ENCODE measurements around the gene CYP27B1.
A peak's percentile ranks its signal among the peaks of the same experiment; 100 is the strongest.
"Not testable (repeated sequence)": the region's sequence is repeated elsewhere in the genome, so short reads cannot be mapped to it uniquely, and the experiment has no call there.

Gene CYP27B1

GRCh38 chr12:57776247-57776587 lies 9.3 kb upstream of the CYP27B1 start:
- no peak overlapping the region for H3K4me2 ChIP-seq (ENCODE audit: low read length)
- no peak overlapping the region for H3K9ac ChIP-seq
- H3K79me2 ChIP-seq = no peaks in the 10 kb centered on the region
- no peaks in the 10 kb centered on the region for H3K36me3 ChIP-seq (ENCODE audit: control insufficient read depth, insufficient read depth, low read length)
- TF ChIP-seq, protein P1, sequence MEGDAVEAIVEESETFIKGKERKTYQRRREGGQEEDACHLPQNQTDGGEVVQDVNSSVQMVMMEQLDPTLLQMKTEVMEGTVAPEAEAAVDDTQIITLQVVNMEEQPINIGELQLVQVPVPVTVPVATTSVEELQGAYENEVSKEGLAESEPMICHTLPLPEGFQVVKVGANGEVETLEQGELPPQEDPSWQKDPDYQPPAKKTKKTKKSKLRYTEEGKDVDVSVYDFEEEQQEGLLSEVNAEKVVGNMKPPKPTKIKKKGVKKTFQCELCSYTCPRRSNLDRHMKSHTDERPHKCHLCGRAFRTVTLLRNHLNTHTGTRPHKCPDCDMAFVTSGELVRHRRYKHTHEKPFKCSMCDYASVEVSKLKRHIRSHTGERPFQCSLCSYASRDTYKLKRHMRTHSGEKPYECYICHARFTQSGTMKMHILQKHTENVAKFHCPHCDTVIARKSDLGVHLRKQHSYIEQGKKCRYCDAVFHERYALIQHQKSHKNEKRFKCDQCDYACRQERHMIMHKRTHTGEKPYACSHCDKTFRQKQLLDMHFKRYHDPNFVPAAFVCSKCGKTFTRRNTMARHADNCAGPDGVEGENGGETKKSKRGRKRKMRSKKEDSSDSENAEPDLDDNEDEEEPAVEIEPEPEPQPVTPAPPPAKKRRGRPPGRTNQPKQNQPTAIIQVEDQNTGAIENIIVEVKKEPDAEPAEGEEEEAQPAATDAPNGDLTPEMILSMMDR (IDR thresholded peaks at IDR 0.05) = no peak
- no peak overlapping the region for H3K27ac ChIP-seq
- peaks cover 8% of the 10 kb centered on the region for H3K4me1 ChIP-seq
- no peaks in the 10 kb centered on the region for H3K27me3 ChIP-seq (ENCODE audit: control insufficient read depth, insufficient read depth, low read length)
- H3K4me3 ChIP-seq (ENCODE audit: low read depth, low read length) = no peak overlapping the region
- H2AFZ ChIP-seq = no peak overlapping the region
- H3K9me3 ChIP-seq (ENCODE audit: control insufficient read depth, low read length) = no peaks in the 10 kb centered on the region

- TF ChIP-seq, protein P1 (IDR thresholded peaks at IDR 0.05) = no peak
- H3K36me3 ChIP-seq (ENCODE audit: control insufficient read depth, insufficient read depth, low read length) = no peaks in the 10 kb centered on the region
- no peak overlapping the region for H3K4me2 ChIP-seq (ENCODE audit: low read length)
- H3K79me2 ChIP-seq = no peaks in the 10 kb centered on the region
- H2AFZ ChIP-seq = no peak overlapping the region
- peaks cover 11% of the 10 kb centered on the region for H3K4me1 ChIP-seq
- no peaks in the 10 kb centered on the region for H3K9me3 ChIP-seq (ENCODE audit: control insufficient read depth, low read length)
- H3K27me3 ChIP-seq (ENCODE audit: control insufficient read depth, insufficient read depth, low read length) = no peaks in the 10 kb centered on the region
- H3K9ac ChIP-seq = no peak overlapping the region
- no peak overlapping the region for H3K27ac ChIP-seq
- no peak overlapping the region for H3K4me3 ChIP-seq (ENCODE audit: low read depth, low read length)
Observed at GRCh38 chr12:57775563-57776246, 8.8 kb upstream of the CYP27B1 start.

- TF ChIP-seq, protein P1 (IDR thresholded peaks at IDR 0.05) = no peak
- no peak overlapping the region for H3K4me3 ChIP-seq (ENCODE audit: low read depth, low read length)
- no peak overlapping the region for H3K9ac ChIP-seq
- no peaks in the 10 kb centered on the region for H3K27me3 ChIP-seq (ENCODE audit: control insufficient read depth, insufficient read depth, low read length)
- no peak overlapping the region for H2AFZ ChIP-seq
- no peaks in the 10 kb centered on the region for H3K36me3 ChIP-seq (ENCODE audit: control insufficient read depth, insufficient read depth, low read length)
- H3K4me2 ChIP-seq (ENCODE audit: low read length) = no peak overlapping the region
- no peak overlapping the region for H3K27ac ChIP-seq
- no peaks in the 10 kb centered on the region for H3K79me2 ChIP-seq
- no peaks in the 10 kb centered on the region for H3K9me3 ChIP-seq (ENCODE audit: control insufficient read depth, low read length)
- H3K4me1 ChIP-seq = peaks cover 15% of the 10 kb centered on the region
Observed at GRCh38 chr12:57775044-57775443, 8.2 kb upstream of the CYP27B1 start.

GRCh38 chr12:57774634-57775033 lies 7.8 kb upstream of the CYP27B1 start:
- H3K4me2 ChIP-seq (ENCODE audit: low read length); H3K27me3 ChIP-seq (ENCODE audit: control insufficient read depth, insufficient read depth, low read length); H2AFZ ChIP-seq; H3K36me3 ChIP-seq (ENCODE audit: control insufficient read depth, insufficient read depth, low read length); H3K79me2 ChIP-seq; H3K9me3 ChIP-seq (ENCODE audit: control insufficient read depth, low read length); H3K27ac ChIP-seq; H3K4me3 ChIP-seq (ENCODE audit: low read depth, low read length); H3K9ac ChIP-seq: not testable (repeated sequence)
- H3K4me1 ChIP-seq = peaks cover 13% of the 10 kb centered on the region

DNA sequence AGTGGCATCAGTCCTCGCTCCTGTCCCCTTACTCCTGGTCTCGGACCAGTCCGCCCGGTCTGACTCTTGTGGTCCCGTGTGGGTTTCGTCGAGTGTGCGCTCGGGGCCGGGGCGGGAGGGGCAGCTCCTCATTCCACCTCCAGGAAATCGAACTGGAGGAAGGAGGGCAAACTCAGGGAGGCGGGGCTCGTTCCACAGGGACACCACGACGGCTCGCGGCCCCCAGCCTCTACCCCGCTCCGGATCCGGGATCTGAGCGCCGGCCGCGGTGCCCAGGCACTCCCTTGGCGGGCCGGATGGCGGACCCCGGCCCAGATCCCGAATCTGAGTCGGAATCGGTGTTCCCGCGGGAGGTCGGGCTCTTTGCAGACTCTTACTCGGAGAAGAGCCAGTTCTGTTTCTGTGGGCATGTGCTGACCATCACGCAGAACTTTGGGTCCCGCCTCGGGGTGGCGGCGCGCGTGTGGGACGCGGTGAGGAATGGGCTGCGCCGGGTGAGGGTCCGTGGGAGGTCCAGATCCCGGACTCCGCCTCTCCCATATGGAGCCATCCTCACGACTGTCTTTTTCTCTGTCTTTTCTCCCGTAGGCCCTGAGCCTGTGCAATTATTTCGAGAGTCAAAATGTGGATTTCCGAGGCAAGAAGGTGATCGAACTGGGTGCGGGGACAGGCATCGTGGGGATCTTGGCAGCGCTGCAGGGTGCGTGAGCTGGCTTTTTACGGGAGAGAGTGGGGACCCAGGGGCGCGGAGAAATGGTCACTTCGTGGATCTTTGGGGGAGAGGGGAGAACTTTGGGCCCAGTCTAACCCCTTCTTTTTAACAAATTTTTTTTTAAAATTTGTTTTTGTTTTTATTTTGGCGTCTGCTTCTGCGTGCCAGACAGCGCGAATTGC lies 5.8 kb upstream of the CYP27B1 start, which contains the start of gene EEF1AKMT3:
EEF1AKMT3 (plus strand) TSS at position 186 of the 894 bp plus-strand sequence; CDS start at position 297, 111 bp downstream.
- TF ChIP-seq, protein P1 (IDR thresholded peaks at IDR 0.05) = no peak
- H3K4me2 ChIP-seq (ENCODE audit: low read length) = peak within 1 kb of the TSS; percentile 98
- peak within 1 kb of the TSS; percentile 99 for H2AFZ ChIP-seq
- peaks cover 10% of the 10 kb centered on the region for H3K4me1 ChIP-seq
- H3K9me3 ChIP-seq (ENCODE audit: control insufficient read depth, low read length) = no peaks in the 10 kb centered on the region
- no peaks in the 10 kb centered on the region for H3K36me3 ChIP-seq (ENCODE audit: control insufficient read depth, insufficient read depth, low read length)
- peak within 1 kb of the TSS; percentile 92 for H3K4me3 ChIP-seq (ENCODE audit: low read depth, low read length)
- H3K27me3 ChIP-seq (ENCODE audit: control insufficient read depth, insufficient read depth, low read length) = no peaks in the 10 kb centered on the region
- H3K79me2 ChIP-seq = no peaks in the 10 kb centered on the region
- peak within 1 kb of the TSS; percentile 87 for H3K9ac ChIP-seq
- peak within 1 kb of the TSS; percentile 82 for H3K27ac ChIP-seq
